ENCODE results near the gene CBX8. TPM values are rescaled to one million over a fixed set of nuclear protein-coding genes. Genes with fewer than 3 reads are reported as not detected.

CBX8 gene
- total and polyA plus RNA-seq, 2 of the 13 experiments (the other 11 are each of a cell fraction or from before 2014, with no cell fraction given), result 0.34 to 12.6 TPM

DNA sequence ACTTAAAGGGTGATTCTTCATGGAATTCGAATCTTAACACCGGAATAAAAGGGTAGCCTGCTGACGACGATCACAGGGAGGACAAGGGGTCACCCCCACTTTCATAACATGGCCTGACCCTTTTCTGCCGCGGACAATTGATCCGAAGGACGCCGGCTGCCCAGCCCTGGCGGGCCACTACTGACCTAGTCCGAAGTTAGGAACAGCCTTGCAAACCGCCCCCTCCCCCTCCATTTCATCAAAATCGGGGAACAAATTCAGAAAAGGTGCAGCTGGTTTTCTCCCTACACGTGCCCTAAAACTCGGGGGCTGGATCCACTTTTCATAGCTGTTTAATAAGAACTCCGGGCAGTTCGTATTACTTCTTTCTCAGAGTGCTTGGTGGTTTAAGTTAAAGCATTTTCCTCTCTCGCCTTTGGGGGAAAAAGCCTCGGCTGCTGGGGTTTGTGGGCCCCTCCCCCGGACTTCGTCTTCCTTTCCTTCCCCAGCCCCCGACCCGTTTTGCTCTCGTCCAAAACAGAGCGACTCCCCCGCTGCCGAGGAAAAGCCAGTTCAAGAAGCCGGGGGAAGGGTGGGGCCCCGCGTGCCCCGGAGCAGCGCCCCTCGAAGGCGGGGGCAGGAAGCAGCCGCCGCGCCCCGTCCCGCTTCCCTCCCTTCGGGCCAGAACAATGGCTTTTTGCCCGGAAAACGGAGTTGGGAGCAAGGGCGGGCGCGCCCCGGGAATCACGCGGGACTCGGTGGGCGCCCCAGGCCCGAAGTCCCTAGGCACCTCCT, 19.6 kb downstream of the CBX8 start (continued):
- peak; percentile 21; the same call in 1 of the 2 replicates for TF ChIP-seq E2F1 (CRISPR knock-in tag; IDR thresholded peaks at IDR 0.05)
- TF ChIP-seq, protein P1, sequence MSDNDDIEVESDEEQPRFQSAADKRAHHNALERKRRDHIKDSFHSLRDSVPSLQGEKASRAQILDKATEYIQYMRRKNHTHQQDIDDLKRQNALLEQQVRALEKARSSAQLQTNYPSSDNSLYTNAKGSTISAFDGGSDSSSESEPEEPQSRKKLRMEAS (IDR thresholded peaks at IDR 0.05), result peak; percentile 70; the same call in 1 of the 2 replicates
- no peak for TF ChIP-seq ZBTB46 (CRISPR knock-in tag; IDR thresholded peaks at IDR 0.05; ENCODE audit: borderline replicate concordance)
- TF ChIP-seq ZFX (CRISPR knock-in tag; IDR thresholded peaks at IDR 0.05; ENCODE audit: low read depth), result peak; percentile 27; the same call in 1 of the 2 replicates
- no peak for TF ChIP-seq ZNF251 (CRISPR knock-in tag; IDR thresholded peaks at IDR 0.05)
- 0 out of 2 replicates have a peak, but pooled peaks have one; percentile 30 for TF ChIP-seq ELF3 (CRISPR knock-in tag; IDR thresholded peaks at IDR 0.05)
- TF ChIP-seq, protein P2, sequence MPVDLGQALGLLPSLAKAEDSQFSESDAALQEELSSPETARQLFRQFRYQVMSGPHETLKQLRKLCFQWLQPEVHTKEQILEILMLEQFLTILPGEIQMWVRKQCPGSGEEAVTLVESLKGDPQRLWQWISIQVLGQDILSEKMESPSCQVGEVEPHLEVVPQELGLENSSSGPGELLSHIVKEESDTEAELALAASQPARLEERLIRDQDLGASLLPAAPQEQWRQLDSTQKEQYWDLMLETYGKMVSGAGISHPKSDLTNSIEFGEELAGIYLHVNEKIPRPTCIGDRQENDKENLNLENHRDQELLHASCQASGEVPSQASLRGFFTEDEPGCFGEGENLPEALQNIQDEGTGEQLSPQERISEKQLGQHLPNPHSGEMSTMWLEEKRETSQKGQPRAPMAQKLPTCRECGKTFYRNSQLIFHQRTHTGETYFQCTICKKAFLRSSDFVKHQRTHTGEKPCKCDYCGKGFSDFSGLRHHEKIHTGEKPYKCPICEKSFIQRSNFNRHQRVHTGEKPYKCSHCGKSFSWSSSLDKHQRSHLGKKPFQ (CRISPR knock-in tag; IDR thresholded peaks at IDR 0.05; ENCODE audit: insufficient replicate concordance), result peak; percentile 19
- TF ChIP-seq ZNF556 (CRISPR knock-in tag; IDR thresholded peaks at IDR 0.05; ENCODE audit: borderline replicate concordance), result no peak
- TF ChIP-seq PLSCR1 (CRISPR knock-in tag; IDR thresholded peaks at IDR 0.05; ENCODE audit: borderline replicate concordance), result no peak
- peak; percentile 32; the same call in 1 of the 2 replicates for TF ChIP-seq TBX2 (CRISPR knock-in tag; IDR thresholded peaks at IDR 0.05; ENCODE audit: borderline replicate concordance)
- peak; percentile 70 for TF ChIP-seq YY1 (IDR thresholded peaks at IDR 0.05; ENCODE audit: insufficient read depth, insufficient replicate concordance, low read depth, low read length)
- TF ChIP-seq SNAPC5 (CRISPR knock-in tag; IDR thresholded peaks at IDR 0.05; ENCODE audit: borderline replicate concordance), result no peak
- peak; percentile 82 for TF ChIP-seq ZNF501 (CRISPR knock-in tag; IDR thresholded peaks at IDR 0.05)
- TF ChIP-seq RXRB (CRISPR knock-in tag; IDR thresholded peaks at IDR 0.05; ENCODE audit: borderline replicate concordance), result peak; percentile 28; the same call in 1 of the 2 replicates
- TF ChIP-seq, protein P3, sequence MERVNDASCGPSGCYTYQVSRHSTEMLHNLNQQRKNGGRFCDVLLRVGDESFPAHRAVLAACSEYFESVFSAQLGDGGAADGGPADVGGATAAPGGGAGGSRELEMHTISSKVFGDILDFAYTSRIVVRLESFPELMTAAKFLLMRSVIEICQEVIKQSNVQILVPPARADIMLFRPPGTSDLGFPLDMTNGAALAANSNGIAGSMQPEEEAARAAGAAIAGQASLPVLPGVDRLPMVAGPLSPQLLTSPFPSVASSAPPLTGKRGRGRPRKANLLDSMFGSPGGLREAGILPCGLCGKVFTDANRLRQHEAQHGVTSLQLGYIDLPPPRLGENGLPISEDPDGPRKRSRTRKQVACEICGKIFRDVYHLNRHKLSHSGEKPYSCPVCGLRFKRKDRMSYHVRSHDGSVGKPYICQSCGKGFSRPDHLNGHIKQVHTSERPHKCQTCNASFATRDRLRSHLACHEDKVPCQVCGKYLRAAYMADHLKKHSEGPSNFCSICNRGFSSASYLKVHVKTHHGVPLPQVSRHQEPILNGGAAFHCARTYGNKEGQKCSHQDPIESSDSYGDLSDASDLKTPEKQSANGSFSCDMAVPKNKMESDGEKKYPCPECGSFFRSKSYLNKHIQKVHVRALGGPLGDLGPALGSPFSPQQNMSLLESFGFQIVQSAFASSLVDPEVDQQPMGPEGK (CRISPR knock-in tag; IDR thresholded peaks at IDR 0.05), result peak; percentile 92
- peak; percentile 60; the same call in 1 of the 2 replicates for TF ChIP-seq MEF2D (CRISPR knock-in tag; IDR thresholded peaks at IDR 0.05)
- 0 out of 2 replicates have a peak, but pooled peaks have one; percentile 22 for TF ChIP-seq HINFP (CRISPR knock-in tag; IDR thresholded peaks at IDR 0.05; ENCODE audit: low read depth)
- TF ChIP-seq GATAD2A (CRISPR knock-in tag; IDR thresholded peaks at IDR 0.05), result 0 out of 2 replicates have a peak, but pooled peaks have one; percentile 26

Measured in HepG2 (cell line).